Caco-2 (cell line): ENCODE measurements around the gene UBXN2A. TPM values are rescaled to one million over a fixed set of nuclear protein-coding genes. Genes with fewer than 3 reads are reported as not detected.
A peak's percentile ranks its signal among the peaks of the same experiment; 100 is the strongest.

Source experiments
- BruUV-seq: library from RNA; stranded (reverse); fragments of 400-500 nt; replicated peaks from 2 replicates; lab custom pipeline; 2021; lab: Mats Ljungman, UMichigan
- CTCF ChIA-PET: fragments of 300-600 bp; sonication (Branson Sonifier 250); formaldehyde crosslinking; loops from one replicate; lab custom pipeline; 2022; ENCODE audit warnings: antibody characterized with exemption; lab: Charles Lee
- POLR2A ChIA-PET: fragments of 300-600 bp; sonication (Branson Sonifier 250); formaldehyde crosslinking; loops from one replicate; lab custom pipeline; 2022; ENCODE audit warnings: antibody characterized with exemption; lab: Charles Lee
- DNase-seq, 2 experiments: peaks; one replicate each; pipeline versions ENCODE4 v3.0.0 to v3.0.0-alpha.2; 2020 to 2022
- H3K27me3 ChIP-seq: replicated peaks from 2 replicates; pipeline ENCODE4 v1.6.0; 2011; ENCODE audit warnings: low read length; ENCODE audit not compliant: control insufficient read depth, insufficient read depth
- H3K36me3 ChIP-seq: 2 replicates; pipeline ENCODE4 v1.5.1; 2011; ENCODE audit warnings: low read length; ENCODE audit not compliant: control insufficient read depth, insufficient read depth
- H3K4me1 ChIP-seq: fragments of 250-450 bp; sonication (Bioruptor Pico); 2 replicates; pipeline ENCODE4 v1.5.1; 2020; ENCODE audit warnings: mild to moderate bottlenecking
- H3K4me3 ChIP-seq: 2 replicates; pipeline ENCODE4 v1.5.1; 2011; ENCODE audit warnings: low read depth, mild to moderate bottlenecking, control low read depth, low read length
- H3K9me3 ChIP-seq: fragments of 250-450 bp; sonication (Bioruptor Pico); 2 replicates; pipeline ENCODE4 v1.5.1; 2020; ENCODE audit warnings: mild to moderate bottlenecking, moderate library complexity
- H3K27ac Mint-ChIP-seq: one replicate; pipeline ENCODE4 v1.8.0; 2022; ENCODE audit warnings: mixed read lengths; ENCODE audit not compliant: unreplicated experiment
- H3K27me3 Mint-ChIP-seq: one replicate; pipeline ENCODE4 v1.8.0; 2022; ENCODE audit warnings: mixed read lengths; ENCODE audit not compliant: insufficient read depth, unreplicated experiment
- H3K36me3 Mint-ChIP-seq: one replicate; pipeline ENCODE4 v1.8.0; 2022; ENCODE audit warnings: mild to moderate bottlenecking, mixed read lengths; ENCODE audit not compliant: insufficient read depth, unreplicated experiment
- H3K4me1 Mint-ChIP-seq: one replicate; pipeline ENCODE4 v1.8.0; 2022; ENCODE audit warnings: low read depth, mixed read lengths; ENCODE audit not compliant: unreplicated experiment
- H3K4me3 Mint-ChIP-seq: one replicate; pipeline ENCODE4 v1.8.0; 2022; ENCODE audit warnings: mild to moderate bottlenecking, moderate library complexity, mixed read lengths; ENCODE audit not compliant: unreplicated experiment
- H3K9me3 Mint-ChIP-seq: one replicate; pipeline ENCODE4 v1.8.0; 2022; ENCODE audit warnings: mixed read lengths; ENCODE audit not compliant: unreplicated experiment
- intact Hi-C: fragments of 100-400 bp; cut with micrococcal nuclease; formaldehyde crosslinking; loops from one replicate; pipeline ENCODE4 v1.10.0; 2022; ENCODE audit not compliant: unreplicated experiment
- total RNA-seq: library from RNA; stranded (reverse); gene quantifications from 2 replicates; pipeline ENCODE4 v1.2.3, GENCODE V29; 2022
- TF ChIP-seq, protein P1 (sequence below), 2 experiments: fragments of 200-600 bp in 1 of 2; IDR thresholded peaks; 1 replicate in 1 of 2; 2 replicates in 1 of 2; pipeline versions ENCODE4 v1.5.1 to v1.8.0; 2011 to 2022; ENCODE audit warnings: antibody characterized with exemption in 1 of 2, control low read depth in 1 of 2, inconsistent platforms in 1 of 2, low read depth in 1 of 2, low read length in 1 of 2, mild to moderate bottlenecking in 1 of 2, moderate library complexity in 1 of 2; ENCODE audit not compliant: insufficient read depth in 1 of 2, severe bottlenecking in 1 of 2, unreplicated experiment in 1 of 2

The UBXN2A gene
- total RNA-seq, 1 experiment from 2014 or later = 22.0 TPM

DNA sequence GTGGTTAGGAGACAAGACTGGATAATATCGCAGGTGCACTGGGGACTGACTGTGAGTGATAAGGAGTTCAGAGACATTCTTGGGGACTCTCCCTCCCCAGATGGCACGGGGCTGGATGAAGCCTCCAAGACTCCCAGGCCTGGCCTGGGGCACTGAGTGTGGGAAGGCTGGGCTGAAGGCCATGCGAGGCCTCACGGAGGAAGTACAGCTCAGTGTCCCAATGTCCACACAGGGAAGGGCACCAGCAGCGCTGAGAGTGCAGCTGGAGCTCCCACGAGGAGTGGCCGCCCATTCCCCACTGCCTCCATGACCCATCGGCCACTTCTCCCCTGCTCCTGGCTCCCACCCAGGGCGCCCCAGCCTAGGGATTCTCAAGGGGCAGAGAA lies 76.1 kb downstream of the UBXN2A start:
- BruUV-seq = no TSS peak
- POLR2A ChIA-PET = interaction anchor here (0.6 kb wide), 1 partner anchor 389 kb away, joined by 6 read pairs; no protein-coding TSS in a partner anchor
- TF ChIP-seq, protein P1, sequence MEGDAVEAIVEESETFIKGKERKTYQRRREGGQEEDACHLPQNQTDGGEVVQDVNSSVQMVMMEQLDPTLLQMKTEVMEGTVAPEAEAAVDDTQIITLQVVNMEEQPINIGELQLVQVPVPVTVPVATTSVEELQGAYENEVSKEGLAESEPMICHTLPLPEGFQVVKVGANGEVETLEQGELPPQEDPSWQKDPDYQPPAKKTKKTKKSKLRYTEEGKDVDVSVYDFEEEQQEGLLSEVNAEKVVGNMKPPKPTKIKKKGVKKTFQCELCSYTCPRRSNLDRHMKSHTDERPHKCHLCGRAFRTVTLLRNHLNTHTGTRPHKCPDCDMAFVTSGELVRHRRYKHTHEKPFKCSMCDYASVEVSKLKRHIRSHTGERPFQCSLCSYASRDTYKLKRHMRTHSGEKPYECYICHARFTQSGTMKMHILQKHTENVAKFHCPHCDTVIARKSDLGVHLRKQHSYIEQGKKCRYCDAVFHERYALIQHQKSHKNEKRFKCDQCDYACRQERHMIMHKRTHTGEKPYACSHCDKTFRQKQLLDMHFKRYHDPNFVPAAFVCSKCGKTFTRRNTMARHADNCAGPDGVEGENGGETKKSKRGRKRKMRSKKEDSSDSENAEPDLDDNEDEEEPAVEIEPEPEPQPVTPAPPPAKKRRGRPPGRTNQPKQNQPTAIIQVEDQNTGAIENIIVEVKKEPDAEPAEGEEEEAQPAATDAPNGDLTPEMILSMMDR (IDR thresholded peaks at IDR 0.05; ENCODE audit: insufficient read depth in 1 of 2, low read depth in 1 of 2, low read length in 1 of 2, severe bottlenecking in 1 of 2, unreplicated experiment in 1 of 2) = no peak
- Mint-ChIP-seq H3K27ac (peak overlapping the region; percentile 74), H3K36me3 (peaks cover 6% of the 10 kb centered on the region), H3K4me3 (no peak overlapping the region), H3K9me3 (no peaks in the 10 kb centered on the region), H3K27me3 (no peaks in the 10 kb centered on the region), H3K4me1 (peaks cover 28% of the 10 kb centered on the region)
- no peaks in the 10 kb centered on the region for H3K27me3 ChIP-seq
- H3K36me3 ChIP-seq = no peaks in the 10 kb centered on the region
- intact Hi-C loops = no loop called here
- no peak for DNase-seq
- no peak overlapping the region for H3K4me3 ChIP-seq
- peaks cover 22% of the 10 kb centered on the region for H3K4me1 ChIP-seq
- CTCF ChIA-PET = interaction anchor here (1.3 to 1.6 kb wide), 2 partner anchors 67 to 89 kb away, joined by 3 to 5 read pairs; partner anchors contain the start of gene ATAD2B
- H3K9me3 ChIP-seq = no peaks in the 10 kb centered on the region

DNA sequence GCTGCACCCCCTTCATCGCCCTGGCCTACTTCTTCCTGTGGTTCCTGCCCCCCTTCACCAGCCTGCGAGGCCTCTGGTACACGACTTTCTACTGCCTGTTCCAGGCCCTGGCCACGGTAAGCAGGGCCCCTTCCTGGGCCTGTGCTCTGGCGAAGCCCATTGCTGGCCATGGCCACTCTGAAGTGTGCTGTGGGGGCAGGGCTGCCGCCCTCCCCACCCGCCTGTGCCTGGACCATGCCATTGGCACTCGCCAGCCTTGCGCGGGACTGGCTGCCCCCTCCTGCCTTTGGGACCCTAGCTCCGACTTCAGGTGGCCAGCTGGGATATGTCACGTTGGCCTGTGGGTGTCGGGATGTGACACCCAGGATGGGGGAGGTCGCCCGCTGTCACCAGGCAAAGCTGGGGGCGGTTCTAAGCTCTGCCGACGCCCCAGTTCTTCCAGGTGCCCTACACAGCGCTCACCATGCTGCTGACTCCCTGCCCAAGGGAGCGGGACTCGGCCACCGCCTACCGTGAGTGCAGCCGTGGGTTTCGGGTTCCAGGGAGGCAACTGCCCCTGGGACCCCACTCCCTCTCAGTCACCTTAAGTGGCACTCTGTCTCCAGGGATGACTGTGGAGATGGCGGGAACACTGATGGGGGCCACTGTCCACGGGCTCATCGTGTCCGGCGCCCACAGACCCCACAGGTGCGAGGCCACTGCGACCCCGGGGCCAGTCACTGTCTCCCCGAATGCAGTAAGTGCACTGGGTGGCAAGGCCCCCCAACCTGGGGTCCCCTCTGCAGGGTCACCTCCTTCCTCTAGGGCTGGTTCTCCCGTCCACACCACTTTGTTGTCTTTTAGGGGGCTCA lies 76.8 kb downstream of the UBXN2A start:
- no peak for DNase-seq
- Mint-ChIP-seq H3K27ac (peak overlapping the region; percentile 74), H3K4me1 (peaks cover 22% of the 10 kb centered on the region), H3K4me3 (no peak overlapping the region), H3K36me3 (peaks cover 7% of the 10 kb centered on the region), H3K27me3 (no peaks in the 10 kb centered on the region), H3K9me3 (no peaks in the 10 kb centered on the region)
- ChIA-PET POLR2A (no interaction called here), CTCF (interaction anchor here (1.6 kb wide), 1 partner anchor 67 kb away, joined by 3 read pairs; no protein-coding TSS in a partner anchor)
- Histone ChIP-seq H3K36me3 (no peaks in the 10 kb centered on the region), H3K9me3 (no peaks in the 10 kb centered on the region), H3K4me1 (peaks cover 22% of the 10 kb centered on the region), H3K4me3 (no peak overlapping the region), H3K27me3 (no peaks in the 10 kb centered on the region)
- intact Hi-C loops = no loop called here
- BruUV-seq = no TSS peak
- TF ChIP-seq, protein P1 (IDR thresholded peaks at IDR 0.05; ENCODE audit: insufficient read depth in 1 of 2, low read depth in 1 of 2, low read length in 1 of 2, severe bottlenecking in 1 of 2, unreplicated experiment in 1 of 2) = no peak

DNA sequence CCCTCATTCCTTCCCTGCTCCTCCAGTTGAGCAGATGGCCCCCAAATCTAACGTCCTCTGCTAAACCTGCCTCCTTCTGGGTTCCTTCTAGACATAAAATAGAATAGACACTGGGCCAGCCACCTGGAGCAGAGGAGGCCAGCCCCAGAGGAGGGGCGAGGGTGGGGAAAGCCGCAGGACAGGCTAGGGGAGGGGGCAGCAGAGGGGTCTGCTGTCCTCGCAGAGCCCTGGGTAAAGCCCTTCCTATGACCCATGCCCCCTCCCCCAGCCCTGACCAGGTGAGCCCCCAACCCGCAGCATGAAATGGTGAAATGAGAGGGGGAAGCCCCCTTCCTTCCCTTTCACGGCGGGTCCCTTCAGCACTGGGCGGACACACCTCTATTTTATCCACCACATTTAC lies 77.4 kb downstream of the UBXN2A start:
- no peaks in the 10 kb centered on the region for H3K9me3 Mint-ChIP-seq
- DNase-seq = no peak
- Histone ChIP-seq H3K36me3 (no peaks in the 10 kb centered on the region), H3K27me3 (no peaks in the 10 kb centered on the region), H3K4me1 (peaks cover 22% of the 10 kb centered on the region), H3K9me3 (no peaks in the 10 kb centered on the region), H3K4me3 (no peak overlapping the region)
- no peak overlapping the region for H3K4me3 Mint-ChIP-seq
- intact Hi-C loops = no loop called here
- H3K36me3 Mint-ChIP-seq = peaks cover 7% of the 10 kb centered on the region
- POLR2A ChIA-PET = no interaction called here
- peaks cover 18% of the 10 kb centered on the region for H3K4me1 Mint-ChIP-seq
- H3K27me3 Mint-ChIP-seq = no peaks in the 10 kb centered on the region
- no TSS peak for BruUV-seq
- CTCF ChIA-PET = no interaction called here
- H3K27ac Mint-ChIP-seq = no peak overlapping the region
- TF ChIP-seq, protein P1 (IDR thresholded peaks at IDR 0.05; ENCODE audit: insufficient read depth in 1 of 2, low read depth in 1 of 2, low read length in 1 of 2, severe bottlenecking in 1 of 2, unreplicated experiment in 1 of 2) = no peak
